Lung microvascular endothelial cell (primary cell): Measurements from ENCODE around the gene TMEM86B. TPM values are rescaled to one million over a fixed set of nuclear protein-coding genes. Genes with fewer than 3 reads are reported as not detected.
A peak's percentile ranks its signal among the peaks of the same experiment; 100 is the strongest.

ENCODE experiments used
- DNase-seq, 2 donors: peaks; one replicate each; pipeline versions ENCODE4 v3.0.0 to v3.0.0-alpha.2; 2010; ENCODE audit warnings: low read depth in 2 of 2
- total RNA-seq: library from RNA; depleted of rRNA; stranded (reverse); fragments of >200 nt; gene quantifications from 2 replicates; pipeline ENCODE4 v1.2.1, GENCODE V29; 2014

The TMEM86B gene
- total RNA-seq, 1 donor from 2014 or later, result 0.99 TPM

- no peak for DNase-seq
Measured at GRCh38 chr19:55223291-55224037, 5.1 kb downstream of the TMEM86B start.

- no peak for DNase-seq
Measured at GRCh38 chr19:55220525-55220924, 8.0 kb downstream of the TMEM86B start.

DNA sequence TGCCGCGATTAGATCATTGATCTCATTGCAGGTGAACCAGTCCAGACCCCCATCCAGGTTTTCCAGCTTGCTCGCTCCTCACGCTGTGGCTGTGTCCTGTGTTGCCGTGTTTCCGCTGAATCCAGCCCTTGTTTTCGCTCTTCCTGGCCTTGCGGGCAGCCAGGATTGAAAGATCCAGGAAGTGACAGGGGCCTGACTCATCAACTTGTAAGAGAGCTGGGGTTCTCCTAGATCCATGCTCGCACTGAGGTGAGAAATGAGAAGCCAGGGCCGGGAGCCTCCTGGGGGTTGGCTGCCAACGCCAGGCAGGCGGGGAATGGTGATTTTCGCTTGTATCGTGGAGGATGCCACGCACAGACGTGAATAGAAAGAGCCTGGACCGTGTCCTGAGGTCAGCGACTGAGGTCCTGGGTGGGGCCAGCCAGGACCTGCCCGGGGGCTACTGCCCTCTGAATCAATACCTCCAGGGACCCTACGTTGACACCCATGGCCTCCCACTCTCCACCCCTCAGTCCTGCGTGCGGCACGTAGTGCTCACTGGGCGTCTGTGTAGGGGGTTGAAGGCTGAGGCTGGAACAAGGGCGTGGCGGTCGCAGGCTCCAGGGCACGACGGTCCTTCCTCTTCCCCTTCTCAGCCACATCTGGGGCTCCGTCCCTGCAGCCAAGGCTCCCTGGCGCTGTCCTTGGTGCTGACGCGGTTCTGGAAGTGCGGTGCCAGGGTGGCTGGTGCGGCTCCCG lies 11.9 kb downstream of the TMEM86B start:
- DNase-seq, result peak; percentile 96 to 99

DNA sequence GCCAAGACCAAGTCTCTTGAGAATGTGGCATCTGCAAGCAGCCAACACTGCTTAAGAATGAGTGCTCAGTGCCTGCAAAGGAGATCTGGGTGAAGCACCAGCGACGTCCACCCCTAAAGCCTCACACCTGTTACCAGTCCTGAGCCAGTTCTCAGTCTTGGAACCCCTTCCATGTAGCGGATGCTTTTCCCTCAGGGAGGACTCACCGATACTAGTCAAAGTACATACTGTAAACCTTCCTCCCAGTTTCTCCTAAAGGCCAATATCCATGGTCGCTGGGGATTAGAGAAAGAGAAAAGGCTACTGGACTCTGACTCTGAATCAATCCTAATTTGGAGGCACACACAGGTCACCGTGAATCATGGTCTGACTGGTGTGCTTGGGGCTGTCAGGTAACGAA lies 15.0 kb downstream of the TMEM86B start:
- no peak for DNase-seq

GRCh38 chr19:55212447-55212846 lies 16.1 kb downstream of the TMEM86B start:
- peak; percentile 23 to 30 for DNase-seq

GRCh38 chr19:55209693-55210472 lies 18.7 kb downstream of the TMEM86B start:
- DNase-seq, result peak; percentile 28 to 88

GRCh38 chr19:55208880-55209692 lies 19.5 kb downstream of the TMEM86B start, which contains the start of gene PTPRH:
TSS of gene PTPRH (minus strand) at chr19:55209501. CDS start at chr19:55209433, 68 bp downstream.
- DNase-seq, result no peak

DNA sequence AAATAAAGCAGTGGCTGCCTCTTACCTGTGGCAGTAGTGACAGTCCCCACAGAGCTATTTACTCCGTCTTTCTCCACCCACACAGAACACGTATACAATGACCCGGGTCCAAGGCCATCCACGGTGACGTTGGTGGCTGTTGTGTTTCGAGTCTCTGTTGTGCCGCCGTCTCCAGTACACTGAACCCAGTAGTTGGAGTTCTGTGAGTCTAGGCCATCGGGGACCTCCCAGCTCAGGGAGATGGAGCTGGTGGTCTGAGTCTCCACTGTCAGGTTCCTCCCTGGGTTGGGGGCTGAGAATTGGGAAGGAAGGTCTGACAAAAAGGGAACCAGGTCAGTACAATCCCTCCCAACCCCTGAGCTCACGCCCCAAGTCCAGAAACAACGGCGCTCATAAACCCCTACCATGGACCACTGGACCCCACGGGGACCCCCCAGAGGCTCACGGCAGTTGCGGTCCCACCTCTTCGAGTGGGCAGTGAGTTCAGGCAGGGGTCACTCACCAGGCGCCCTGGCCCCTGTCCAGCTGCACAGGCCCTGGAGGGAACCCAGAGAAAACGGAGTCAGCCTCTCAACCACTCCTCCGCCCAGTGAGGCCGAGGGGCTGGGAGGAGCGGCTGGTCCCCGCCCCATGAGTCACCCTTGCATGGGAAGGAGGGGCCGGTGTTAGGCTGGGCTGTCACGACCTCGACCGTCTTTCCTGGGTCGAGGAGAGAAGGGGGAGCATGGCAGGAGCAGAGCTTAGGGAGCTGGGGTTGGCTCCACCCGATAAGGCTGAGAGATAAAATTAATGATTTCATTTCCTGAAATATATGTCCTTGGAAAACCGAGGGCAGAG lies 21.7 kb downstream of the TMEM86B start:
- peak; percentile 49 to 83 for DNase-seq

DNA sequence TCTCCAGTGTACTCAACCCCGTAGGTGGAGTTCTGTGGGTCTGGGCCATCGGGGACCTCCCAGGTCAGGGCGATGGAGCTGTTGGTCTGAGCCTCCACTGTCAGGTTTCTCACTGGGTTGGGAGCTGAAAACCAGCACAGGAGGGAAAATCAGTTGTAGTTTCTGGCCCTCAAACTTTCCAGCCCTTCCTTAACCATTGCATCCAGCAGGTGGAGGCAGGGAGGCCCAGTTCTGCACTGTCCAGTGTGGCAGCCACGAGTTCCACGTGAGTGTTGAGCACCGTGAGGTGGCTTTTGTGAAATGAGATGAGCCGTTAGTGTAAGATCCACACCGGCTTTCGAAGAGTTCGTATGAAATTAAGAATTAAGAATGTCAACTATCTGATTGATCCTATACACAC lies 26.4 kb downstream of the TMEM86B start:
- peak; percentile 21 to 53 for DNase-seq

DNA sequence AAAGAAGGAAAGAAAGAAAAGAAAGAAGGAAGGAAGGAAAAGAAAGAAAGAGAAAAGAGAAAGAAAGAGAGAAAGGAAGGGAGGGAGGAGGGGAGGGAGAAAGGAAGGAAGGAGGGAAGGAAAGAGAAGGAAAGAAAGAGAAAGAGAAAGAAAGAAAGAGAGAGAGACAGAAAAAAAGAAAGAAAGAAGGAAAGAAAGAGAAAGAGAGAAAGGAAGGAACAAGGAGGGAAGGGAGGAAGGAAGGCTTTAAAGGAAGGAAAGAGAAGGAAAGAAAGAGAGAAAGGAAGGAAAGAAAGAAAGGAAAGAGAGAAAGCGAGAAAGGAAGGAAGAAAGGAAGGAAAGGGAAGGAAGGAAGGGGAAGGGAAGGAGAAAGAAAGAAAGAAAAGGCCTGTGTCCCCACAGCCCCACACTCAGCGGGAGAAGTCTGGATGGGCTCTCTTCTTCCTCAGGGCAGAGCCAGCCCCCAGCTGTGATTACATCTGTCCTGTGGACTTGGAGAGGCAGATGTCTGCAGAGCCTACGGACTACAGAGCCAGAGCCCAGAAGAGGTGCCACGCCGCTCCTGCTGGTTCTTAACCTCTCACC lies 28.9 kb downstream of the TMEM86B start:
- no peak for DNase-seq

DNA sequence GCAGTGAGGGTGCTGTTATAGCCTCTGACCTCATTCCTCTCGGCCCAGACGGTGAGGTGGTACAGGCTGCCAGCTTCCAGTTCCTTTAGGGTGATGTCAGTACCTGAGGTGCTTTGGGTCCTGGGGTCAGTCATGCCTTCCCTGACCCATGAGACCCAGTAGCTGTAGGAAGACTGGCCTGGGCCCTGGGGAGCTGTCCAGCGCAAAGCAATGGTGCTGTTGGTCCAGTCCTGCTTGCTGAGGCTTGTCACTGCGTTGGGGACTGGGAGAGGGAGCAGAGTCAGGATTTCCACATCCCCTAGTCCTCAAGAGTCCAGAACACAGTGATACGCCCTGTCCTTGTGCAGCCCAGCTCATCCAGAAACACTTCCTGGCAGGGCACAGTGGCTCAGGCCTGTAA lies 29.9 kb downstream of the TMEM86B start:
- DNase-seq, result no peak

- DNase-seq, result peak; percentile 26 to 45
Measured at GRCh38 chr19:55197528-55197927, 31.0 kb downstream of the TMEM86B start.

DNA sequence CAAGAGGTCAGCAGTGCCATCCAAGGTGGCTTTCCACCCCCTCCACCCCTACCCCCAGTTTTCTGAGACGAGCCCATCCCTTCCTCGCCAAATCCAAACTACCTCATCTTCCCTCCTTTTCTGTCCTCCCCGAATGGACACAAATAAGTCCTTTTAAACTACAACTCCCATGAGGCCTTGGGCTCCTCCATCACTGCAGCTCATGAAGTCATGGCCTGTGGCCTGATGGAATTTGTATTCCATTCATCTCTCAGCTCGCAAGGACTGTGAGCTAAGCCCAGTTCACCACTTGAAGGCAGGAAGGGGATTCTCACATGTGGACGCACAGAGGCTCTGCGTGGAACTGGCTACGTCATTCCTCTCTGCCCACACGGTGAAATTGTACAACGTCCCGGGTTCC lies 31.8 kb downstream of the TMEM86B start:
- no peak for DNase-seq

DNA sequence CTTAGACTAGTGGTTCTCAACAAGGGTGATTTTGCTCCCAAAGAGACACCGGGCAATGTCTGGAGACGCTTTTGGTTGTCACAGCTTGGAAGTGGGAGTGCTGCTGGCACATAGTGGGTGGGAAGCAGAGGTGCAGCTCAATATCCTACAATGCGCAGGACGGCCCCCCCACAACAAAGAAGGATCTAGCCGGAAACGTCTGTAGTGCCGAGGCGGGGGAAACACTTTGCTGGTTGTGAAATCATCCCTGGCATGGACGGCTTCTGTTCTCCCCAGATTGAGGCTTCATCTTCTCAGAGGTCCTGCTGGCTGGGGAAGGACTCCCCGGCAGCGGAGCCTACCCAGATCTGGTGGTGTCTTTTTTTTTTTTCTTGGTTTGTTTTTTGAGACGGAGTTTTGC lies 35.1 kb downstream of the TMEM86B start:
- DNase-seq, result no peak

- peak; percentile 67 to 98 for DNase-seq
Measured at GRCh38 chr19:55189403-55189835, 39.1 kb downstream of the TMEM86B start.

GRCh38 chr19:55188625-55189024 lies 39.9 kb downstream of the TMEM86B start:
- DNase-seq, result peak in 1 of 2 donors; percentile 73

GRCh38 chr19:55186080-55186479 lies 42.5 kb downstream of the TMEM86B start:
- DNase-seq, result no peak

DNA sequence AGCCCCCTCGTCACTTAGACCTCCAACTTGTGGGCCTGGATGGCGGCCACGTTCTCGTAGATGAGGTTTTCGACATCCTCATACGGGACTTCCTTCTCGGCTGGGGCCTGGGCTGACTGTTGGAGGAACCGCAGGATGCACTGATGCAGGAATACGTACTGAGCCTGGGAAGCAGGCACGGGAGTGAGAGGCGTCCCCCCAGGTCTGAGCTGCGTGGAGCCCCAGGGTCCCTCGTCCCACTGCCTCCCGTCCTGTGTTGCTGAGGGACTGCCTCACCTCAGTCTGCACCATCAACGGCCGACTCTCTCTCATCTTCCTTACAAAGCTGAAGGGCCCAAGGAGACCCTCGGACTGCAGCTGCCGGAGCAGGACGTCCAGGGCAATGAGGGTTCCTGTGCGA lies 46.8 kb downstream of the TMEM86B start:
- DNase-seq, result no peak

GRCh38 chr19:55179606-55180484 lies 48.7 kb downstream of the TMEM86B start, which contains the start of gene SYT5:
TSS of gene SYT5 (minus strand) at chr19:55180289. CDS start at chr19:55179041, 1,248 bp downstream.
- DNase-seq, result peak; percentile 27 to 46
